ENCODE data around the gene FAM81B. TPM values are rescaled to one million over a fixed set of nuclear protein-coding genes. Genes with fewer than 3 reads are reported as not detected.

The FAM81B gene
- total RNA-seq, 1 experiment from 2014 or later: 0.30 TPM

DNA sequence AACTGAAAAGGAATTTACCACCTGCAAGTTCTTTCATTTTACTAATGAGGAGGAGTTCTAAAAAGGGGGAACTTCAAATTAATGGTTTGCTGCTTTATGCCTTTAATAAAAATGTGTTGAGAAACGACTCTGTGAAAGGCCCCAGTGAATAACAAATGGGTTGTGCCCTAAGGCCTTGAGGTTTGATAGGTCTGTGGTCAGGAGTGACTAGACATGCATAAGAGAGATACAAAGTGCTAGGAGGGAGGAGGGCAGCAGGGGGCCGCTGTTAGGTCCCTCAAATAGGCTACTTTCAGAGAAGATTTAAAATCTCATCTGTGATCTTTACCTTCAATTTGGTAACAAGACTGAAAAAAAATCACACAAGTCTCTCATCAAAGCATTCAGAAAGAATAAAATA, 58.3 kb downstream of the FAM81B start:
- no peak for DNase-seq (ENCODE audit: extremely low read depth, low read depth)

DNA sequence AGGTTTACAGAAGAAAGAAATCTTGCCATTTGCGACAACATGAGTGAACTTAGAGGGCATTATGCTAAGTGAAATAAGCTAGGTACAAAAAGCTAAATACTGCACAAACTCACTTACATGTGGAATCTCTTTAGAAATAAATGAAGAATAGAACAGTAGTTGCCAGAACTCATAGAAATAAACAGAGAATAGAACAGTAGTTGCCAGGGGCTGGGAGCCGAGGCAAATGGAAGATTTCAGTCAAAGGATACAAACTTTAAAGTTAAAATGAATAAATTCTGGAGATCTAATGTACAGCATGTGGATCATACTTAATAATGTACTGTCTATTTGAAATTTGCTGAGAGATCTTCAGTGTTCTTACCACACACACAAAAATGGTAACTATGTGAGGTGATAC, 63.4 kb downstream of the FAM81B start:
- no peak for DNase-seq (ENCODE audit: extremely low read depth, low read depth)

DNA sequence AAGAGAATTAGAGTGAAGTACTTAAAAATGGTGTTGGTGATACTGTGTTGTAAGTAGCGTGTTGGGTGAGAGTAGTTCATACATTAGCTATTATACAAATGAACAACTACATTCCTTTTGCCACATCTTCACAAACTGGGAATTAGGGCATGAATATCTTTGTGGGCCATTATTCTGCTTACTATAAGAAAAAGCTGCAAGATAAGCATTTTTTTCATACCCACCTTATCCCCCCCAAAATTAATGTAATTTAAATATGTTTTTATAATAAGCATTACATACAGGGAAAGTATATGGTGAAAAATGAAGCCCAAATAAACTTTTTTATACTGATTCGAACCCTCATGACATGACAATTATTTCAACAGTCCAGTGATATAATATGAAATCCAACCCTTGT, 69.5 kb downstream of the FAM81B start:
- no peak for DNase-seq (ENCODE audit: extremely low read depth, low read depth)

DNA sequence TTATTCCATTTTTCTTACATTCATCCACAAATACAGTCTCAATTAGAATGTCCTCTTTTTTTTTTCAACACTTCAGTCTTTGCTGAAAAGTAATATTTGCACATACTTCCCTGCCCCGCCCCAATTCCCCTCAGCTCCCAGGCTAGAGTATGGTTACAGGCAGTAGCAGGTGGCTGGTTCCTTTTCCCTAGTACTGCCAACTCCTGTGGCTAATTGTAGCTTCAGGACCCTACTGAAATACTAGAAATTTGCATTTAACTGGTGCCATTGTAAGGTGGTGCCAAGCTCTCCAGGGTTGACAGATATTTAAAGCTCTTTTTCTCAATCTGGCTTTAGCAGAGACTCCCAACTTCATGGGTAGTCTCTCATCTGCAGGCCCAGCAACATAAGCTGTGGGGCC, 80.3 kb downstream of the FAM81B start:
- DNase-seq (ENCODE audit: extremely low read depth, low read depth): no peak

DNA sequence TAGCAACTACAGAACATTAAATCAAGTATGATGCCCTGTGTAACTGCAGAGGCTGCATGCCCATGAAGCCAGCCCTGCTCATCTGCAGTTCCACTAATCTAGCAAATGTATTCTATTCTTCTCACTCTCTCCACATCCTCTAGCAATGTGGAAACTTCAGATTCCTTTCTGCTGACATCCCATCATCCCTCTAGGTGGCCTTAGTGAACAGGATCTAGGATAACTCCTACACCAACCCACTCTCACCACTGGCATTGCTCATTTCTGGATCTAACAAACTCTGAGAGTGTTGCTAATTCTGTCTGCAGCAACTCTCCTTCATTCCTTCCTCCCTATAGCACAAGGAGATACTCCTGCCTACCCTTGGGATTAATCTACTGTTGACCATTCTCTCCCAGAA, 80.8 kb downstream of the FAM81B start:
- no peak for DNase-seq (ENCODE audit: extremely low read depth, low read depth)

DNA sequence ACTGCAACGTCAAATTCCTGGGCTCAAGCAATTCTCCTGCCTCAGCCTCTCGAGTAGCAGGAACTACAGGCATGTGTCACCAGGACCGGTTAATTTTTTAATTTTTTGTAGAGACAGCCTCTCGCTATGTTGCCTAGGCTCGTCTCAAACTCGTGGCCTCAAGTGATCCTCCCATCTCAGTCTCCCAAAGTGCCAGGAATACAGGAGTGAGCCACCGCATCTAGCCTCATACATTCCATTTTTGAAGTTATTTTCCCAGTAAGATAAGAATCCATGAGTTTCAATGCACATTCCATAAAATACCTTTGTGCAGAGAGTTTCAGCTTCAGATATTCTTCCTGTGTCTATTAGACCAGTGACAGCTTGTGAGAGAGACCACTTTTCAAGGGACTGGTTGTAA, 93.3 kb downstream of the FAM81B start:
- DNase-seq (ENCODE audit: extremely low read depth, low read depth): no peak

DNA sequence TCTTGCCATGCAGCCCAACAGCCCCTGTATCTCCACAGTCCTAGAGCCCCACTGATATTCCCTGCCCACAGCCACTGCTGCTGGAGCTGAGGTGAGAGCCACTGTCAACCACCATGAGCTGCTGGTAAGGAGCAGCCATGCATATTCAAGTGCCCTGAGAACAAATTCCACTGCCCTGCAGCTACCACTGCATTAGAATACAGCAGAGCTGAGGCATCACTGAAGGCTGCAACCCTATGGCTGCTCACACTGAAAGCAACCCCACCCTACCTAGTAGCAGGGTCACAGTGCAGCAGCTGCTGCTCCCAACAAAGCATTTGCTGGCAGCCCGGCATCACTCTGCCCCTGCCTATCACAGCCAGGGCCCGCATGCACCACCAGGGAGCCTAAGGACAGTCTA, 95.0 kb downstream of the FAM81B start:
- DNase-seq (ENCODE audit: extremely low read depth, low read depth): no peak

DNA sequence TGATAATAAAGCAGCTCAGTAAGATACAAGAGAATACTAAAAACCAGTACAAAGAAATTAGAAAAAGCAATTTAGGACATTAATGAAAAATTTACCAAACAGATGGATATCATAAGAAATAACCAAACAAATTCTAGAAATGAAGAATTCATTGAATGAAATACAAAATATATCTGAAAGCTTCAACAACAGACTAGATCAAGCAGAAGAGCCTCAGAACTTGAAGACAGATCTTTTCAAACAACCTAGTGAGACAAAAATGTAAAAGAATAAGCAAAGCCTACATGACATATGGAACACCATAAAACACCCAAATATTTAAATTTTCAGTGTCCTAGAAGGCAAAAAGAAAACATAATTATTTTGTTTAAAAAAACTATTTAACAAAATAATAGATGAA, 96.7 kb downstream of the FAM81B start:
- no peak for DNase-seq (ENCODE audit: extremely low read depth, low read depth)

Other genes with a start within 250 kb of the FAM81B start
- gene MCTP1, start 106.3 kb upstream of the FAM81B start, total RNA-seq (2014; rRNA removed; shearing (Covaris generic)): 46.4 and 47.5 TPM in 2 replicates
- 91.2 and 105 TPM in 2 replicates for gene SKIC3, start 163.6 kb downstream of the FAM81B start, total RNA-seq (2014; rRNA removed; shearing (Covaris generic))
- gene ARSK, start 163.7 kb downstream of the FAM81B start, total RNA-seq (2014; rRNA removed; shearing (Covaris generic)): 10.0 and 12.4 TPM in 2 replicates
- not detected in 2 replicates for gene GPR150, start 228.7 kb downstream of the FAM81B start, total RNA-seq (2014; rRNA removed; shearing (Covaris generic))